Fibroblast of gingiva (primary cell): ENCODE results near the gene VPS37B.

ENCODE experiments used
- DNase-seq: peaks from one replicate; pipeline ENCODE4 v3.0.0-alpha.2; 2011; ENCODE audit warnings: low read depth

Gene VPS37B

DNA sequence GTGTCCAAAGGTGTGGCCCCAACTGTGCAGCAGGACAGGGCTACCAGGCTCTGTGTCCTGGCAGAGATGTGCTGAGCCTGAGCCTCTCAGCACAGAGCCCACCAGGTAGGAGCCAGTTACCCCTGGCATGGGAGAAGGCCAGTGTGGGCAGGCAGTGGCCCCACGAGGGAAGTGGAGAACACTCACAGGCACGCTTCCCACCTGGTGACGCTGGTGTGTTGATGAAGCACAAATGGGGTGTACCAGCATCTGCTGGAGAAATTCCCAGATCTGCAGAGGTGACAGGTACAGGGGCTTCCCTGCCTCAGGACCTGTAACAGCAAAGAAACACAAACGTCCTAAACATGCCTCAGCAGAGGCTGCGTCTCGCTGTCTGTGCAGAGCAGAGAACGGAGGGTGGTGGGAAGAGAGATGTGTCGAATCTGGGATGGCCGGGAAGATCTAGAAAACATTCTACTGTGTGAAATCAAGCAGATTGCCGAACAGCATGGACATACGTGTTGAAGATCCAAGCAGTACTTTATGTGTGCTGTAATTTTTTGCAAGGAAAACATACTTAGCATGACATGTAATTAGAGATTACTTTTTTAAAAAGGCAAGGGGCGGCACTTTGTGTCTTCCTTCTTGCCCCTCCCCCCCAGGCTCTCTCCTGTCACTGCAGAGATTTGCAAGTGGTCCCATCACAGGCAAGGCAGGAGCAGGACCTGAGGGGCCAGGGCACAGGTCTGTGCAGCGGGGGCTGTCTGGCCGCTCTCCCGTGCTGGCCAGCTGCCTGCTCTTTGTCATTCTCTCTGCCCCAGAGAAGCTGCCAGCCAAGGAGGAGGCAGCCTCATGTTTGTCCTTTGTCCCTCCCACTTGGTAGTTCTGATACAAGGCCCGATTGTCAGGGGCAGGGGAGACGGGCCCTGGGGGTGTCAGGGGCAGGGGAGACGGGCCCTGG, 43.3 kb downstream of the VPS37B start:
- DNase-seq = no peak

GRCh38 chr12:122851820-122852219, 44.1 kb downstream of the VPS37B start:
- peak; percentile 77 for DNase-seq

GRCh38 chr12:122850695-122851350, 45.1 kb downstream of the VPS37B start:
- peak; percentile 48 for DNase-seq

GRCh38 chr12:122850048-122850445, 45.9 kb downstream of the VPS37B start:
- DNase-seq = no peak

- no peak for DNase-seq
Measured at GRCh38 chr12:122849352-122850047, 46.4 kb downstream of the VPS37B start.

DNA sequence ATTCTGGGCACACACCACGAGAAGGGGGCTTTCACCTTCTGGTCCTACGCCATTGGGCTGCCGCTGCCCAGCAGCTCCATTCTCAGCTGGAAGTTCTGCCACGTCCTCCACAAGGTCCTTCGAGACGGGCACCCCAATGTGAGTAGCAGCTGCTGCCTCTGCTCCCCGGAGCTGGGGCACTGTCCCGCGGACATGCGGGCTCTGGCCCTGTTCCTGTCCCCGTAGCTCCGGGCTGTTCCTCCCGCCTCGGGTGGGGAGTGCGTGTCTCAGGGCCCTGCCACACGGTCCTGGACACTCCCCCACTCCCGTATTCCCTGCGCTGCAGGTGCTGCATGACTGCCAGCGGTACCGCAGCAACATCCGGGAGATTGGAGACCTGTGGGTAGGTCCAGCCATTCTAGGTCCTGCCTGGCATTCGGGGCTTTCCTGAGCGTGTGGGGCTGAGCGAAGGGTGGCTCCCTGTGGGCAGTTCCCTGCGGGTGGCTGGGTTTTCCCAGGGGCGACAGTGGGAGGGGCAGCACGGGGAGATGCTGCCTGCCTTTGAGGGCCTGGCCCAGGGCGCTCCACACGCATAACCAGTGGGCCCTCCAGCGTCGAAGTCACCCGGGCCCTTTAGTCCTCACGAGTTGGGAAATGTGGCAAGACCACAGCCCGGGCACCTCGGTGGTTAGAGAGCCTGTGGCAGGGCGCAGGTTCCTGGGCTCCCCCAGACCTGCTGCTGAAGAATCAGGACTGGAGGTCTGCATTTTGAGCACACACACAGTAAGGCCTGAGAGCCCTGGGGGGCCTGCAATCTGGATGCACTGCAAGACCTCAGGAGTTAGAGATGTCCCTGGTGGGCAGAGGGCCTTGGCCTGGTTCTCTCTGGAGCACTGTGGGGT, 47.2 kb downstream of the VPS37B start:
- DNase-seq = no peak

GRCh38 chr12:122847921-122848421, 48.0 kb downstream of the VPS37B start:
- no peak for DNase-seq

GRCh38 chr12:122847516-122847836, 48.4 kb downstream of the VPS37B start:
- DNase-seq = no peak

DNA sequence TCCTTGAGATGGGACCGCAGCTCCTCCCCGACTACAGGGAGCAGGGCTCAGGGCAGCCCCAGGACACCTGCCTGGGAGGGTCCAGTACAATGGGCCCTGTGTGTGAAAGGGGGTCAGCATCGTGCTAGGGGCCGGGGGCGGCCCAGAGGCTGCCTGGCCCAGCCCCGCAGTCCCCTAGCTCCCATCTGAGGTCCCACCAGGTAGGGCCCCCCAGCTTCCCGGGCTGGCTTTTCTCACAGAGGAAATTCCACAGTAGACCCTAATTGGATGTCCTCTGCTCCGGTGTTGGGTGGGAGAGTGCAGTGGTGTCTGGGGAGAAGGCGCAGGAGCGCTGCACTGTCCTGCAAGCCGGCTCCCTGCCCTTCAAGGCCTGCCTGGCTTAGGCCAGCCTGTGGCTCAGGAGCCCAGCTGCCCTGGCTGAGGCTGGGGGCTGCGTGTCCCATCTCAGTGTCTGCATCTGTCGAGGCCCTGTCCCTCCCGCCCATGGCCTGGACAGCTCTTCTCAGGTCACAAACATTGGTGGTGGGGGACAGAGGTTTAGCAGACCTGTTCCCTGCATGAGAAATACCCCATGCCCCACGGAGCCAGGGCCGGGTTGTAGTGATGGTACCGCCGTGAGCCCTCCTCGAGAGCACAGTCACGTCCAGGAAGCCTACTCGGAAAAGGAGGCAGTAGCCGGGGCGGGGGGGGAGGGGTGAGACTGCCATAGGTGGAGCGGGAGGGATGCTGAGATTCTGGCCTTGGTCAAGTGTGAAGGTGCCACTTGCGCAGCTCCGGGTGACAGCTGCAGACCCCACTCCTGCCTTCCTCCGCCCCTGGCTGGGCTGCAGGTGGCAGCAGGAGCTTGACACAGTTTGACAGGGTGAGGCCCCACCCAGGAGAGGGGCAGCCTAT, 49.1 kb downstream of the VPS37B start:
- DNase-seq = no peak

DNA sequence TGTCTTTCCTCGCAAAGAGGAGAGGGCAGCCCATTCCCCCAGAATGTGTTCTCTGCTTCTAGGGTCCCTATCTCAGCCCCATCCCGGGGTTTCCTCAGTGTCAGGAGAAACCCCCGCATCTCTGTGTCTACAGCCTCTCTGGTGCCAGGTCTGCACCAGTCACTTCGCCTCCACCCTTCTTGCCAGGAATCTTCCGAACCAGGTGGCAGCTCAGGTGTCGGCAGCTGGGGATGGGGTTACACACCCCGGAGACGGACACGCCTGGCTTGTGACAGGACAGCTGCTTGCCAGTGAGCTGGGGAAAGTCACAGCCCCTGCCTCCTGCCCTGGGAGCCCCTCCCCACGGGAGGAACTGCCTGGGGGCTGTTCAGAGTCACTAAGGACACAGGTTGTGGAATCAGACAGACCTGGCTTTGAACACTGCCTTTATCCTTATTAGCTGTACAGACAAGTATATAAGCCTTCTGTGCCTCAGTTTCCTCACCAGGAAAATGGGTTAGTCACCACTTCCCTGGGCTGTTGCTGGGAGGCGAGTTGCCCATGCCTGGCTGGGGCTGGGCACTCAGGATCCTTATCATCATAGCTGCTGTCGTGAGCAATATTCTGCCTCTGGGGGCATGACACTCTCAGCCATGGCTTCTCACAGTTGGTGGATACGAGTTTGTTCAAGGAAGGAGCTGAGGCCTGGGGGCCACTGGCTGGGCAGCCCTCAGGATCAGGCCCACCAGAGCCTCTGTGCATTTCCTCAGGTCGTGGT, 49.9 kb downstream of the VPS37B start:
- DNase-seq = no peak

DNA sequence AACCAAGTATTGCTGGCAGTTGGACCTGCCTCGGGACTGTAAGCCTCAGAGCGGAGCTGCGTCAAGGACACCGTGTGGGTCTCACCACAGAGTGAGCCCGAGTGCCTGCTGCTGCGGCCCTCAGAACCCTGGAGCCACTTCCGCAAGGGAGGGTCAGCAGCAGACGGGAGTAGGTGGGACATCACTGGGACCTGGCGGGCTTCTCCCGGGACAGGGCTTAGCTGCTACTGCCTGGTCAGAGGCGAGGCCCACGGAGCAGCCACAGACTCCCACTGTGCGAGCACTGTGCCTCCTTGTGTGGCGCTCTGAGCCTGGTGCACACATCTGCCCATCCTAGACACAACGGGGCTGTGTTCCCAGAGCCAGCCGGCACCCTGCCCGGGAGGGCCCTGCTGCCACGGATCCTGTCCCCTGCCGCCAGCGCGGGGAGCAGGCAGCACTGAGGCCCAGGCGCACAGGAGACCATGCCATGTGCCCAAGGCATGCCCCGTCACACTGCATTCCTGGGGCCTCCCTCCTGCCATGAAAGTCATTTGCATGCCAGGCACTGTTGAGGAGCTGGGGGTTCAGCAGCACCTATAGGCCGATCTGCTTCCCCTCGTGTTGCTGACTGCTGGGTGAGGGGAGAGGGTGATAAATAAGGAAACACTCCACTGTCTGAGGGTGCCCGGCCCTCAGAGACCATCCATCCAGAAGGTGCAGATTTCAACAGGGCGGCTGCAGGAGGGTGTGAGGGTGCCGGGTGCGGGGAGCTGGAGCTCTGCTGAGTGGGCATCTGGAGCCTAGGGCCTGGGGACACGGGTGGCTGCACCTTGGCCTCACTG, 50.7 kb downstream of the VPS37B start:
- no peak for DNase-seq

GRCh38 chr12:122844366-122844971, 51.5 kb downstream of the VPS37B start:
- no peak for DNase-seq

DNA sequence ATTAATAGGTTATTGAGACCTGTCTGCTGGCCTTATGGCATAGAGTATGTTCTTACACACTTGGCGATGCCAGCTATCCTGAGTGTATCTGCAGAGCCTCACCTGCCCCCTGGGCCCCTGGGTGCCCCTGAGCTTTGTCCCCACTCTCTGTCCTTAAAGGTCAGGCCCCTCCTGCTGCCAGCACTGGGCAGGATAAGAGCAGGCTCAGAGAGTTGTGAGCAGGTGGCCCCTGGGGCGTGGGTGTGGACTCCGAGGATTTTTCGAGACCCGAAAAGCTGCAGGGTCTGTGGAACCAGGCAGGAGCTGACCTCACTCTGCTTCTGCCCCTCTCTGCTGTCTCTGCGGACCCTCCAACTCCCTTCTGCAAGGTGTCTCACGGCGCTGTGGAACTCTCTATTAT, 52.5 kb downstream of the VPS37B start:
- DNase-seq = no peak

- no peak for DNase-seq
Measured at GRCh38 chr12:122842505-122843405, 53.2 kb downstream of the VPS37B start.

- DNase-seq = peak; percentile 67
Measured at GRCh38 chr12:122841544-122842321, 54.2 kb downstream of the VPS37B start.
